T-helper 17 cell (primary cell): ENCODE results near the gene RRP1. TPM values are rescaled to one million over a fixed set of nuclear protein-coding genes. Genes with fewer than 3 reads are reported as not detected.

Experiments used
- ATAC-seq: fragments of 150-1000 bp; cut with Tn5 transposase; 2 replicates; pipeline ENCODE4 v1.10.0; 2021; ENCODE audit warnings: mild to moderate bottlenecking, moderate library complexity
- DNase-seq, 3 donors: peaks; one replicate each; pipeline versions ENCODE4 v3.0.0 to v3.0.0-alpha.2; 2020 to 2021
- H3K9me3 ChIP-seq: one replicate; pipeline ENCODE4 v1.7.0; 2013; ENCODE audit warnings: low read length, mild to moderate bottlenecking; ENCODE audit not compliant: control insufficient read depth, poor library complexity, severe bottlenecking
- H3K27ac Mint-ChIP-seq: one replicate; pipeline ENCODE4 v1.8.0; 2022; ENCODE audit warnings: mild to moderate bottlenecking, moderate library complexity, mixed read lengths
- H3K27me3 Mint-ChIP-seq: one replicate; pipeline ENCODE4 v1.8.0; 2022; ENCODE audit warnings: mixed read lengths
- H3K36me3 Mint-ChIP-seq: one replicate; pipeline ENCODE4 v1.8.0; 2022; ENCODE audit warnings: low read depth, mixed read lengths
- H3K4me1 Mint-ChIP-seq: one replicate; pipeline ENCODE4 v1.8.0; 2022; ENCODE audit warnings: mild to moderate bottlenecking, mixed read lengths
- H3K4me3 Mint-ChIP-seq: one replicate; pipeline ENCODE4 v1.8.0; 2022; ENCODE audit warnings: mild to moderate bottlenecking, moderate library complexity, mixed read lengths
- total RNA-seq, 4 donors: library from RNA in 2 of 4; stranded (reverse) in 2 of 4; gene quantifications; one replicate each; pipeline ENCODE4 v1.2.3 and lab custom pipeline; 2022 to 2026

The RRP1 gene
- 10 to 100 TPM; 20.5 to 23.2 TPM for total RNA-seq
- total RNA-seq (lab: John Stamatoyannopoulos, UW): 27.4 to 53.7 reads per million in 2 donors

GRCh38 chr21:43789276-43790009 lies at the start of gene RRP1:
Gene RRP1, plus strand, starts transcription at chr21:43789577. Its CDS starts 53 bp downstream, at chr21:43789630.
- H3K4me3 Mint-ChIP-seq: peak within 1 kb of the TSS; percentile 93
- ATAC-seq: peak; percentile 95

DNA sequence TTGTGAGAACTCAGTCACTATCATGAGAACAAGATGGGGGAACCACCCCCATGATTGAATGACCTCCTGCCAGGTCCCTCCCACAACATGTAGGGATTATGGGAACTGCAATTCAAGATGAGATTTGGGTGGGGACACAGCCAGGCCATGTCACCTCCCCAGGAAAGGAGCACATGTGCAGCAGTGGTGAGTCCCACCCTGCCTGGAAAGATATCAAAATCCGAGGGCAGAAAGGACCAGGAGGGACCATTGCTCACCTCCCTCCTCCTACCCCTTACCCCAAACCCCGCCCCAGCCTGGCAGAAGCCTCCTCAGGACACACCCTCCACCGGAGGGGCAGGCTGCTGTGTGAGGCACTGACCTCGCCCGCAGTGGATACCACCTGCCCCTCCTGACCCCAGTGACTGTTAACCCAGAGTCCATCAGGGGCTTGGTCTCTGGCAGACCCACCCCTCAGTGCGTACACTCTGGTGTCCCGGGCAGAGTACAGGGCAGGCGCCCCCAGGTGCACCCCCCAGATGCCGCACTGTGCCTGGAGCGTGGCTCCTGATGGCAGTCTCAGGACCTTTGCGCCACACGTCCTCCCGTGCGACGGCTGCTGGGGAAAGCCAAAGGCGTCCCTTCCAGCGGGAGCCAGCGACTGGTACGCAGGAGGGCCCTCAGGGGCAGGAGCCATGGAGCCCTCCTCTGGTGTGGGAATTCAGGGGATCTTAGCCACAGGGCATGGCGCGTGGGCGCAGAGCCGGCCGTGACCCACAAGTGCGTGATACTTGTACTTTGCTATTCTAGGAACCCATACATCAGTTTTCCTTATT lies 49.5 kb upstream of the RRP1 start:
- ATAC-seq (peak; percentile 18), DNase-seq (no peak)
- no peaks in the 10 kb centered on the region for H3K9me3 ChIP-seq
- peak overlapping the region; percentile 75 for H3K27ac Mint-ChIP-seq
- no peak overlapping the region for H3K4me3 Mint-ChIP-seq
- H3K36me3 Mint-ChIP-seq: peaks cover 2% of the 10 kb centered on the region
- H3K27me3 Mint-ChIP-seq: no peaks in the 10 kb centered on the region
- peaks cover 17% of the 10 kb centered on the region for H3K4me1 Mint-ChIP-seq

More at GRCh38 chr21:43789276-43790009, at the start of gene RRP1:
- H3K27me3 Mint-ChIP-seq: no peaks in the 10 kb centered on the region
- H3K9me3 ChIP-seq: no peaks in the 10 kb centered on the region
- DNase-seq: peak; percentile 95 to 99 (median 98)
- H3K27ac Mint-ChIP-seq: peak within 1 kb of the TSS; percentile 86
- H3K36me3 Mint-ChIP-seq: no peaks in the 10 kb centered on the region
- peaks cover 10% of the 10 kb centered on the region for H3K4me1 Mint-ChIP-seq

DNA sequence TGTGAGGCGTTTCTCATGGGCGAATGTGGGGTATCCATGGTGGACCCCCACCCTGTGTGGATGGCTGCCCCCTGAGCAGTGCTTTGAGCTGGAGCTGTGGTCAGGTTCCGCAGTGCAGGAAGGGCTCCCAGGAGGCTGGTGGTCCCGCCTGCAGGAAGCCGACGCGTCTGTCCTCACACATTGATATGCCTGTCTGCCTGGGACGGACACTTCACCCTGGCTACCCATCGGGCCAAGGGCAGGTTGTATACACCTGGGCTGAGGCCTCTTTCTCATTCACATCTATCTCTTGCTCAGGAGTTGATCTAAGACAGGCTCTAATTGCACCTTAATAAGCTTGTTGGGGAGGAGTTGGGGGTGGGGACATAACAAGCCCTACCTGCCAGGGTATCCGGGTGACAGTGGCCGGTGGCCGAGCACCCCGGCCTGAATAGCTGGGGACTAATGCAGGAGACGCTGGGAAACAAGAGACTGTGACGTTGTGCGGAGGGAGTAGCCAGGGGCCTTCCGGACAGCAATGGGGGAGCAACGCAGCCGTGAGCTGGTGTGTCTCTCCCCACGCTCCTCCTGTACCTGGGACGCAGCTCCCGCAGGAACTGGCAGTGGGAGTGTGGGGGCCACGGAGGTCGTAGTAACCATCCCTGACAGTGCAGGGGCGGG lies 48.8 kb upstream of the RRP1 start:
- no peaks in the 10 kb centered on the region for H3K27me3 Mint-ChIP-seq
- H3K4me3 Mint-ChIP-seq: peak overlapping the region; percentile 85
- ATAC-seq (peak; percentile 81), DNase-seq (peak in 1 of 3 donors; percentile 40)
- peaks cover 17% of the 10 kb centered on the region for H3K4me1 Mint-ChIP-seq
- H3K27ac Mint-ChIP-seq: peak overlapping the region; percentile 65
- H3K36me3 Mint-ChIP-seq: peaks cover 3% of the 10 kb centered on the region
- no peaks in the 10 kb centered on the region for H3K9me3 ChIP-seq

GRCh38 chr21:43741423-43742096 lies 47.8 kb upstream of the RRP1 start:
- DNase-seq (no peak), ATAC-seq (no peak)
- H3K4me3 Mint-ChIP-seq: peak overlapping the region; percentile 36
- no peaks in the 10 kb centered on the region for H3K27me3 Mint-ChIP-seq
- no peak overlapping the region for H3K27ac Mint-ChIP-seq
- peaks cover 3% of the 10 kb centered on the region for H3K36me3 Mint-ChIP-seq
- H3K4me1 Mint-ChIP-seq: peaks cover 11% of the 10 kb centered on the region
- no peaks in the 10 kb centered on the region for H3K9me3 ChIP-seq

- no peak overlapping the region for H3K27ac Mint-ChIP-seq
- ATAC-seq (no peak), DNase-seq (no peak)
- H3K4me1 Mint-ChIP-seq: peaks cover 7% of the 10 kb centered on the region
- H3K9me3 ChIP-seq: no peaks in the 10 kb centered on the region
- H3K27me3 Mint-ChIP-seq: no peaks in the 10 kb centered on the region
- no peak overlapping the region for H3K4me3 Mint-ChIP-seq
- peaks cover 3% of the 10 kb centered on the region for H3K36me3 Mint-ChIP-seq
Observed at GRCh38 chr21:43743947-43744346, 45.4 kb upstream of the RRP1 start.

DNA sequence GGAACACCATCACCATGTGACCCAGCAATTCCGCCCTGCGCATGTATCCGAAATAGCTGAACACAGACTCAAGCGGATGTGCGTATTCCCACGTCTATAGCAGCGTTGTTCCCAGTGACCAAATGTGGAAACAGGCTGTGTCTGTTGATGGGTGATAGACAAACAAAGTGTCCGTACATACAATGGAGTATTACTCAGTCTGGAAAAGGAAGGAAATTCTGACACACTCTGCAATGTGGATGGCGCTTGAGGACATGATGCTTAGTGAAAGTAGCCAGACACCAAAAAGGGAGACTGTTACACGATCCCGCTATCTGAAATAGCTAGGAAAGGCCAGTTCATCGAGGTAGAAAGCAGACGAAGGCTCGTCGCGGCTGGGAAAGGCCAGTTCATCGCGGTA lies 44.7 kb upstream of the RRP1 start:
- H3K4me3 Mint-ChIP-seq: no peak overlapping the region
- DNase-seq (no peak), ATAC-seq (no peak)
- H3K9me3 ChIP-seq: no peaks in the 10 kb centered on the region
- peaks cover 5% of the 10 kb centered on the region for H3K4me1 Mint-ChIP-seq
- H3K36me3 Mint-ChIP-seq: peaks cover 3% of the 10 kb centered on the region
- H3K27me3 Mint-ChIP-seq: no peaks in the 10 kb centered on the region
- peak overlapping the region; percentile 54 for H3K27ac Mint-ChIP-seq

- Mint-ChIP-seq H3K4me3 (no peak overlapping the region), H3K27me3 (no peaks in the 10 kb centered on the region), H3K4me1 (peaks cover under 1% of the 10 kb centered on the region), H3K36me3 (peaks cover 5% of the 10 kb centered on the region), H3K27ac (peak overlapping the region; percentile 27)
- no peaks in the 10 kb centered on the region for H3K9me3 ChIP-seq
- no peak for DNase-seq
- ATAC-seq: no peak
Observed at GRCh38 chr21:43745772-43746517, 43.4 kb upstream of the RRP1 start.

- ATAC-seq (no peak), DNase-seq (no peak)
- peaks cover 5% of the 10 kb centered on the region for H3K36me3 Mint-ChIP-seq
- no peaks in the 10 kb centered on the region for H3K27me3 Mint-ChIP-seq
- no peak overlapping the region for H3K27ac Mint-ChIP-seq
- no peak overlapping the region for H3K4me3 Mint-ChIP-seq
- no peaks in the 10 kb centered on the region for H3K9me3 ChIP-seq
- no peaks in the 10 kb centered on the region for H3K4me1 Mint-ChIP-seq
Observed at GRCh38 chr21:43748622-43749021, 40.8 kb upstream of the RRP1 start.

GRCh38 chr21:43749651-43750262 lies 39.6 kb upstream of the RRP1 start:
- H3K27me3 Mint-ChIP-seq: no peaks in the 10 kb centered on the region
- H3K36me3 Mint-ChIP-seq: peaks cover 4% of the 10 kb centered on the region
- no peaks in the 10 kb centered on the region for H3K4me1 Mint-ChIP-seq
- H3K4me3 Mint-ChIP-seq: peak overlapping the region; percentile 28
- H3K27ac Mint-ChIP-seq: no peak overlapping the region
- no peaks in the 10 kb centered on the region for H3K9me3 ChIP-seq
- DNase-seq: no peak
- ATAC-seq: no peak

DNA sequence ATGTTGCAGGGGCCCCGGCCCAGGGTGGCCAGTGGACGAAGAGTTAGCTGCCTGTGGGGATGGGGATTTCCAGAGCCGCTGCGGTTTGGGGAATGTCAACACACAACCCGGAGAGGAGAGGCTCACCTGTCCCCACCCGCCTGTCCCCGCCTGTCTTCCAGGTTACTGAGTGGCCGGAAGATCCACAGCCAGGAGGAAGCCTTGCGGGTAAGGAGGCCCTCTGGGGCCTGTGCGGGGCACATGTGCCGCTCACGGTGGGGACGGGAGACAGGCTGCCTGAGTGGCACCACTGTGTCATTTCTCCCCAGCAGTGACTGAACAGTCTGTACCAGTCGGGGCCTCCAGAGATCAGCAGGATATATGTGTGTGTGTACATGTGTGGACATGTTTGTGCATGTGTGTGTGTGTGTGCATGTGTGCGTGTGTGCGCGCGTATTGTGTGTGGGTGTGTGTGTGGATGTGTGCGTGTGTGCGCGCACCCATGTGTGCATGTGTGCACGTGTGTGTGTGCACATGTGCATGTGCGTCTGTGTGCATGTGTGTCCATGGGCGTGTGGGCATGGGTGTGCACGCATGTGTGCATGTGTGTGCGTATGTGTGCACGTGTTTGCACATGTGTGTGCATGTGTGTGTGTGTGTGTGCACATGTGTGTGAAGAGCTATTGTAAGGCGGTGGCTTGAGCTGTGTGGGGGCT lies 38.9 kb upstream of the RRP1 start:
- no peaks in the 10 kb centered on the region for H3K27me3 Mint-ChIP-seq
- H3K36me3 Mint-ChIP-seq: peaks cover 2% of the 10 kb centered on the region
- no peak overlapping the region for H3K27ac Mint-ChIP-seq
- H3K9me3 ChIP-seq: no peaks in the 10 kb centered on the region
- no peak for ATAC-seq
- H3K4me1 Mint-ChIP-seq: no peaks in the 10 kb centered on the region
- DNase-seq: no peak
- no peak overlapping the region for H3K4me3 Mint-ChIP-seq

- no peaks in the 10 kb centered on the region for H3K4me1 Mint-ChIP-seq
- H3K4me3 Mint-ChIP-seq: no peak overlapping the region
- H3K9me3 ChIP-seq: no peaks in the 10 kb centered on the region
- H3K27me3 Mint-ChIP-seq: no peaks in the 10 kb centered on the region
- DNase-seq: no peak
- H3K27ac Mint-ChIP-seq: peak overlapping the region; percentile 11
- ATAC-seq: no peak
- H3K36me3 Mint-ChIP-seq: peaks cover 4% of the 10 kb centered on the region
Observed at GRCh38 chr21:43751955-43752591, 37.3 kb upstream of the RRP1 start.
